Activated T-helper 2 cell treated with anti-CD3 and anti-CD28 coated beads, Interferon-gamma antibody, Interleukin-2, Interleukin-4, amounts not matched to agents 10 μg/mL and 5 μg/mL and 100 μg/mL, durations not matched to agents 14 hours and 24 hours and 36 hours (primary cell): Measurements from ENCODE around the gene GTF2F2. TPM values are rescaled to one million over a fixed set of nuclear protein-coding genes. Genes with fewer than 3 reads are reported as not detected.

Experiments used
- DNase-seq: peaks from one replicate; pipeline ENCODE4 v3.0.0; 2021; ENCODE audit warnings: low spot score
- H3K27ac Mint-ChIP-seq: one replicate; pipeline ENCODE4 v1.8.0; 2021; ENCODE audit warnings: mixed read lengths
- H3K27me3 Mint-ChIP-seq: one replicate; pipeline ENCODE4 v1.8.0; 2021; ENCODE audit warnings: low read depth, mixed read lengths
- H3K36me3 Mint-ChIP-seq: one replicate; pipeline ENCODE4 v1.8.0; 2021; ENCODE audit warnings: low read depth, mixed read lengths
- H3K4me1 Mint-ChIP-seq: one replicate; pipeline ENCODE4 v1.8.0; 2021; ENCODE audit warnings: low read depth, mixed read lengths
- H3K4me3 Mint-ChIP-seq: one replicate; pipeline ENCODE4 v1.8.0; 2021; ENCODE audit warnings: low read depth, mild to moderate bottlenecking, moderate library complexity, mixed read lengths
- H3K9me3 Mint-ChIP-seq: one replicate; pipeline ENCODE4 v1.8.0; 2021; ENCODE audit warnings: mixed read lengths
- intact Hi-C: fragments of 100-400 bp; cut with micrococcal nuclease; formaldehyde crosslinking; loops from one replicate; pipeline ENCODE4 v1.15.1; 2023
- total RNA-seq: library from RNA; stranded (reverse); gene quantifications from 2 replicates; pipeline ENCODE4 v1.2.3, GENCODE V29; 2022

GTF2F2 gene
- total RNA-seq, 1 donor from 2014 or later, result 28.9 TPM

DNA sequence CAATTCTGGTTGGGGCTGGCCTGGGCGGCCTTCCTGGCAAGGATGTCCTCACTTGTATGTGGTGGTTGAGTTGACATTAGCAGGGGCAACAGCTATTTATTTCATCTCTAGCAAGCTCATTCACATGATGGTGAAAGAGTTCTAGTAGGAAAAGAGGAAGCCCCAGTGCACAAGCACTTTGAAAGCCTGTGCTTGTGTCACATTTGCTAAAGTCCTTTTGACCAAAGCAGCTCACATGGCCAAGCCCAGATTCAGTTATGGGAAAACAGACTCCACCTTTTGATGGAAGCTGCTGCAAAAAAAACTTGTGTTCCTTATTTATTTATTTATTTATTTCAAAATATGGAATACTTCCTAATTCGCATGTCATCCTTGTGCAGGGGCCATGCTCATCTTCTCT lies 17.2 kb downstream of the GTF2F2 start:
- H3K27ac Mint-ChIP-seq, result no peak overlapping the region
- intact Hi-C loops, result no loop called here
- peaks cover 2% of the 10 kb centered on the region for H3K4me1 Mint-ChIP-seq
- H3K36me3 Mint-ChIP-seq, result peaks cover 20% of the 10 kb centered on the region
- H3K4me3 Mint-ChIP-seq, result no peak overlapping the region
- H3K9me3 Mint-ChIP-seq, result peaks cover 12% of the 10 kb centered on the region
- no peak for DNase-seq
- no peaks in the 10 kb centered on the region for H3K27me3 Mint-ChIP-seq

DNA sequence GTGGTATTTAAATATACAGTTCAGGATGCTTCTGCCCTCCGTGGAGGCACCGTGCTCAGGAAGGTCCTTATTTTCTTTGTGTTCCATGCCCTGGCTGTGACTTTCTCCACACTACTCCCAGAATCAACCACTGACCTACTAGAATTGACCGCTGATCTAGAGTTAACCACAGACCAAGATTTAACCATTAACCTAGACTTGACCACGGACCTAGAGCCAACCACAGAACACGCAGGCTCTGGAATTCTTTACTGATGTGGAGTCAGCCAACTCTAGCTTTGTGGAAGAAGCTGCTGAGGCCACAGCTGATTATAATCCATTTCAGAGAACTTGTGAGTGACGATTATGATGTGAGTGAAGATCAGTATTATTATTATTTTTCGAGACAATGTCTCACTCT lies 18.0 kb downstream of the GTF2F2 start:
- H3K36me3 Mint-ChIP-seq, result peaks cover 15% of the 10 kb centered on the region
- DNase-seq, result no peak
- peaks cover 5% of the 10 kb centered on the region for H3K9me3 Mint-ChIP-seq
- no peak overlapping the region for H3K27ac Mint-ChIP-seq
- no peaks in the 10 kb centered on the region for H3K27me3 Mint-ChIP-seq
- H3K4me3 Mint-ChIP-seq, result no peak overlapping the region
- intact Hi-C loops, result no loop called here
- peaks cover 5% of the 10 kb centered on the region for H3K4me1 Mint-ChIP-seq

DNA sequence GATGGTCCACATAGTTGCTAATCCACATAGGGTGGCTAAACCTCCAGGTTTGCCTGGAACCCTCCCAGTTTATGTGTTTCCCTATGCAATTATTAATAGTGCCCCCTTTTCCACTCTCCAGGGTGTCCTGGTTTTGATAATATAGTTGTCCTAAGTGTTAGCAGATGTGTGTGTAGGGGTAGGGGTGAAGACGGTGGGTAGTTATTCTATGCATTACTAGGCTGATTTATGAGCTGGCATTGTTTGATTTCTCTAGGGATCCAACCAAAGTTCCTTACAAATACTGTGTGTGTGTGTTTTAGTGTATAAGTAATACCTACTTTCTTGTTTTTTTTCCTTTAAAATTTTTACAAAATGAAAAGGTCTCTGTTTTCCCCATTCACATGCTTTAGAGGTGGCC lies 21.1 kb downstream of the GTF2F2 start:
- H3K27me3 Mint-ChIP-seq, result no peaks in the 10 kb centered on the region
- no peak for DNase-seq
- intact Hi-C loops, result no loop called here
- peaks cover 9% of the 10 kb centered on the region for H3K4me1 Mint-ChIP-seq
- H3K9me3 Mint-ChIP-seq, result no peaks in the 10 kb centered on the region
- H3K36me3 Mint-ChIP-seq, result peaks cover 18% of the 10 kb centered on the region
- H3K4me3 Mint-ChIP-seq, result no peak overlapping the region
- H3K27ac Mint-ChIP-seq, result no peak overlapping the region

GRCh38 chr13:45142440-45143345 lies 22.4 kb downstream of the GTF2F2 start:
- Mint-ChIP-seq H3K36me3 (peaks cover 18% of the 10 kb centered on the region), H3K4me1 (peaks cover 15% of the 10 kb centered on the region), H3K27ac (no peak overlapping the region), H3K4me3 (no peak overlapping the region), H3K27me3 (no peaks in the 10 kb centered on the region), H3K9me3 (no peaks in the 10 kb centered on the region)
- no peak for DNase-seq
- intact Hi-C loops, result no loop called here

DNA sequence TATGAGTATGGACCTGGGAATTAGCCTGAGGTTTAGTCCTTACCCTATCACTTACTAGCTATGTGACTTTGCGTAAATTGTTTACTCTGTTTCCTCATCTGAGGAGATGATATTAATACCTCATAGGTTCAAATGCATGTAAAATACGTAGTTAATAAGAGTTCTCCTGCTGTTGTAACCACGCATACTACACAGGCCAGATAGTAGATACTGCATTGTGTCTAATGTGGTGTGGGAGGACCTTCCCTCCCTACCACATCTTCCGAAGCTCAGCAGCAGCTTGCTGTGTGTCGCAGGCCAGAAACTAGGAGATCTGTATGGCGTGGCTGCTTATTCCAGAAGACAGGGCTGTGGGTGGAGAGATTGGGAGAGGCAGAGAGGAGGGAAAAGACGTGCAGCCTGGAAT lies 23.0 kb downstream of the GTF2F2 start:
- no peak for DNase-seq
- no peak overlapping the region for H3K27ac Mint-ChIP-seq
- H3K9me3 Mint-ChIP-seq, result no peaks in the 10 kb centered on the region
- H3K4me3 Mint-ChIP-seq, result no peak overlapping the region
- peaks cover 15% of the 10 kb centered on the region for H3K4me1 Mint-ChIP-seq
- peaks cover 13% of the 10 kb centered on the region for H3K36me3 Mint-ChIP-seq
- intact Hi-C loops, result no loop called here
- no peaks in the 10 kb centered on the region for H3K27me3 Mint-ChIP-seq

GRCh38 chr13:45149964-45150363 lies 29.7 kb downstream of the GTF2F2 start:
- Mint-ChIP-seq H3K27me3 (no peaks in the 10 kb centered on the region), H3K4me3 (no peak overlapping the region)
- intact Hi-C loops, result no loop called here

GRCh38 chr13:45156565-45157361 lies 36.5 kb downstream of the GTF2F2 start:
- no peak overlapping the region for H3K27ac Mint-ChIP-seq
- intact Hi-C loops, result no loop called here
- no peaks in the 10 kb centered on the region for H3K4me1 Mint-ChIP-seq
- no peak overlapping the region for H3K4me3 Mint-ChIP-seq
- DNase-seq, result no peak
- H3K9me3 Mint-ChIP-seq, result peaks cover 16% of the 10 kb centered on the region
- H3K36me3 Mint-ChIP-seq, result peaks cover 62% of the 10 kb centered on the region
- H3K27me3 Mint-ChIP-seq, result no peaks in the 10 kb centered on the region

More at GRCh38 chr13:45149964-45150363, 29.7 kb downstream of the GTF2F2 start:
- peaks cover 15% of the 10 kb centered on the region for H3K36me3 Mint-ChIP-seq
- no peak for DNase-seq
- peaks cover 10% of the 10 kb centered on the region for H3K4me1 Mint-ChIP-seq
- H3K9me3 Mint-ChIP-seq, result no peaks in the 10 kb centered on the region
- no peak overlapping the region for H3K27ac Mint-ChIP-seq

- Mint-ChIP-seq H3K27ac (no peak overlapping the region), H3K9me3 (peaks cover 13% of the 10 kb centered on the region), H3K36me3 (peaks cover 34% of the 10 kb centered on the region), H3K4me3 (no peak overlapping the region), H3K4me1 (peaks cover 6% of the 10 kb centered on the region), H3K27me3 (no peaks in the 10 kb centered on the region)
- no peak for DNase-seq
- intact Hi-C loops, result no loop called here
Observed at GRCh38 chr13:45162194-45162593, 41.9 kb downstream of the GTF2F2 start.

DNA sequence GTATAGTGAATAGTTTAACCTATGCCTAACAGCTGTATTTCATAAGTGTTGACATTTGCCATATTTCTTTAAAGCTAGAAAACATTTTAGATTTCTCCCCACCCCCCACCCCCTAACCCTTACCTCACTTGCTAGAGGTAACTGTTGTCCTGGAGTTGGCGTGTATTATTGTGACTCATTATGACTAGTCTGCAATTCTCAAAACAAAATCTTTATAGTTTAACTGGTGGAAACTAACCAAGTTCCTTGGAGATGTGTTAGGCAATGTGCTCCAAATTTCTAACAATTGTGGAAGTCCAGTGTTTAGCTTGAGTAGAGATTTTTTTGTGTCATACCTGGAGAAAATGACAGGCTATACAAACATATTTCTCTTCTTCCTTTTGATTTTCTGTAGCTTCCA lies 42.5 kb downstream of the GTF2F2 start:
- intact Hi-C loops, result no loop called here
- Mint-ChIP-seq H3K4me1 (peaks cover 6% of the 10 kb centered on the region), H3K36me3 (peaks cover 31% of the 10 kb centered on the region), H3K27ac (no peak overlapping the region), H3K4me3 (no peak overlapping the region), H3K9me3 (peaks cover 9% of the 10 kb centered on the region), H3K27me3 (no peaks in the 10 kb centered on the region)
- DNase-seq, result no peak

GRCh38 chr13:45166858-45167257 lies 46.5 kb downstream of the GTF2F2 start:
- Mint-ChIP-seq H3K36me3 (peaks cover 19% of the 10 kb centered on the region), H3K4me1 (peaks cover 11% of the 10 kb centered on the region), H3K27ac (no peak overlapping the region), H3K4me3 (no peak overlapping the region), H3K9me3 (no peaks in the 10 kb centered on the region), H3K27me3 (no peaks in the 10 kb centered on the region)
- DNase-seq, result no peak
- intact Hi-C loops, result loop anchor here (5.0 kb wide), 1 partner anchor 45 kb away; the partner anchor contains the start of gene GTF2F2

DNA sequence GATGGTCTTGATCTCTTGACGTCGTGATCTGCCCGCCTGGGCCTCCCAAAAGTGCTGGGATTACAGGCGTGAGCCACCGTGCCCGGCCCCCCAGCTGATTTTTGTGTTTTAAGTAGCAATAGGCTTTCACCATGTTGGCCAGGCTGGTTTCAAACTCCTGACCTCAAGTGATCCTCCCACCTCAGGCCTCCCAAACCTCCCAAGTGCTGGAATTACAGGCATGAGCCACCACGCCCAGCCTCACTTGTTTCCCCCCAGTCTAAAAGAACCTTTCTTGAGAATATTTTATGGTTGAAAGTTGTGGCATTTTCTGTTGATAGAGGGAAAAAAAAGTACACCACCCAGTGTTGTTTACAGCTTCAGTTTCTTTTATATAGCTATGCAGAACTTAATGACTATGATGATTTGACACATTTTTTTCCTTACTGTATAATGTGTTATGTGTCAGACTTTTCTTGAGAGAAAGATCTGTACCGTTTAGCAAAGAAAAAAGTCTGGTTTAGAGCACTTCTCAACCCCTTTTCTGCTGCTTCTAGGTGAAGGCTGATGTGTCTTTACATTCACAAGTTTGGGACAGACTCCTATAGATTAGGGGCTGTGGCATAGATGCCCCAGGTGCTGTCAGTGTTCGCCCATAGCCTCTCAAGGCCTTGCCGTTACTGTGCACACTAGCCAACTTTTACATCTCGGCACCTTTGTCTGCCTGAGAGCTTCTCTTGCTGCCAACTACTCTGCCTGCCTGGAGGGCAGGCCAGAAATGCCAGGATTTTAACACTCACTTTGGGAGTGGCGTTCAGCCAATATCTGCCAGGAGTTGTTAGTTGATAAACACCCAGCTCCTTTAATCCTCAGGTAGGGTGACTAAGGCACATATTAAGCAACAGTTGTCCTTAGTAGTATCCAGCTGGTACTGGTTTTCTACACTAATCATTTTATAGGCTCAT lies 47.6 kb downstream of the GTF2F2 start:
- H3K36me3 Mint-ChIP-seq, result peaks cover 22% of the 10 kb centered on the region
- no peak for DNase-seq
- H3K4me3 Mint-ChIP-seq, result no peak overlapping the region
- intact Hi-C loops, result loop anchor here (5.0 kb wide), 1 partner anchor 46 kb away; the partner anchor contains the start of gene GTF2F2
- H3K27ac Mint-ChIP-seq, result no peak overlapping the region
- H3K9me3 Mint-ChIP-seq, result no peaks in the 10 kb centered on the region
- peaks cover 8% of the 10 kb centered on the region for H3K4me1 Mint-ChIP-seq
- H3K27me3 Mint-ChIP-seq, result no peaks in the 10 kb centered on the region

GRCh38 chr13:45168555-45168930 lies 48.2 kb downstream of the GTF2F2 start:
- H3K4me1 Mint-ChIP-seq, result peaks cover 5% of the 10 kb centered on the region
- peaks cover 22% of the 10 kb centered on the region for H3K36me3 Mint-ChIP-seq
- intact Hi-C loops, result loop anchor here (5.0 kb wide), 1 partner anchor 46 kb away; the partner anchor contains the start of gene GTF2F2
- H3K9me3 Mint-ChIP-seq, result no peaks in the 10 kb centered on the region
- H3K4me3 Mint-ChIP-seq, result no peak overlapping the region
- H3K27me3 Mint-ChIP-seq, result no peaks in the 10 kb centered on the region
- no peak for DNase-seq
- H3K27ac Mint-ChIP-seq, result no peak overlapping the region
